Neural progenitor cell (in vitro differentiated cells): ENCODE measurements around the gene PDE1C.

Source experiments
- CTCF ChIP-seq: fragments of 200-600 bp; sonication (generic); IDR thresholded peaks from 2 replicates; pipeline ENCODE4 v1.5.1; 2017; ENCODE audit warnings: antibody characterized with exemption, mild to moderate bottlenecking
- EZH2 ChIP-seq: fragments of 200-600 bp; sonication (generic); IDR thresholded peaks from 2 replicates; pipeline ENCODE4 v1.6.1; 2017; ENCODE audit warnings: antibody characterized with exemption, mild to moderate bottlenecking, moderate library complexity
- EZH2phosphoT487 ChIP-seq: fragments of 200-600 bp; sonication (generic); IDR thresholded peaks from 2 replicates; pipeline ENCODE4 v1.6.1; 2017; ENCODE audit warnings: antibody characterized with exemption

- TF ChIP-seq CTCF: no peak
- TF ChIP-seq EZH2: no peak
- no peak for TF ChIP-seq EZH2phosphoT487
These were observed 244.6 kb downstream of the PDE1C start for GRCh38 chr7:31825576-31825975.
